ENCODE data around the gene SEC16B. TPM values are rescaled to one million over a fixed set of nuclear protein-coding genes. Genes with fewer than 3 reads are reported as not detected.

The SEC16B gene
- total RNA-seq, 1 donor from 2014 or later: 1.7 TPM

DNA sequence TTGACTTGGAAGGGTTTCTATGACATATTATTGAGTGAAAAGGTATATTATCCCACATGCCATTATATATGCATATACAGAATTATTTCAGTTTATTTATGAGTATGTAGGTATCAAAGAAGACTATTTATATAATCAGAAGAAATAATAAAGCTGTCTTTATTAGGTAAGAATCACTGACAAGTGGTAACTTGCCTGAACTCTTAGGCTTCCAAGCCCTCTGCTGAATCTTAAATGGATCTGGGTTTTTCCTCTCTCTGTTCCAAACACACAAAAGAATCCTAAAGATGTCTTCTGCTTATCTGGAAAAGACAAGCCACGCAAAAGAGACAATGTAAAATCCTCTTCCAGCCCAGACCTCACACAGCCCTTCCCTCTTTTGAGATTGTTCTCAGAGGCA is 14.9 kb upstream of the SEC16B start:
- no peak overlapping the region for H3K4me3 ChIP-seq
- H3K9me3 ChIP-seq: no peaks in the 10 kb centered on the region
- intact Hi-C loops (cut with DNase I): no loop called here
- DNase-seq (ENCODE audit: extremely low spot score in 2 of 2): no peak
- H3K4me1 ChIP-seq: no peaks in the 10 kb centered on the region
- TF ChIP-seq POLR2AphosphoS5 (IDR thresholded peaks at IDR 0.05; ENCODE audit: insufficient read depth in 1 of 2, low read depth in 1 of 2) (no peak), POLR2A (IDR thresholded peaks at IDR 0.05) (no peak)
- TF ChIP-seq, protein P1, sequence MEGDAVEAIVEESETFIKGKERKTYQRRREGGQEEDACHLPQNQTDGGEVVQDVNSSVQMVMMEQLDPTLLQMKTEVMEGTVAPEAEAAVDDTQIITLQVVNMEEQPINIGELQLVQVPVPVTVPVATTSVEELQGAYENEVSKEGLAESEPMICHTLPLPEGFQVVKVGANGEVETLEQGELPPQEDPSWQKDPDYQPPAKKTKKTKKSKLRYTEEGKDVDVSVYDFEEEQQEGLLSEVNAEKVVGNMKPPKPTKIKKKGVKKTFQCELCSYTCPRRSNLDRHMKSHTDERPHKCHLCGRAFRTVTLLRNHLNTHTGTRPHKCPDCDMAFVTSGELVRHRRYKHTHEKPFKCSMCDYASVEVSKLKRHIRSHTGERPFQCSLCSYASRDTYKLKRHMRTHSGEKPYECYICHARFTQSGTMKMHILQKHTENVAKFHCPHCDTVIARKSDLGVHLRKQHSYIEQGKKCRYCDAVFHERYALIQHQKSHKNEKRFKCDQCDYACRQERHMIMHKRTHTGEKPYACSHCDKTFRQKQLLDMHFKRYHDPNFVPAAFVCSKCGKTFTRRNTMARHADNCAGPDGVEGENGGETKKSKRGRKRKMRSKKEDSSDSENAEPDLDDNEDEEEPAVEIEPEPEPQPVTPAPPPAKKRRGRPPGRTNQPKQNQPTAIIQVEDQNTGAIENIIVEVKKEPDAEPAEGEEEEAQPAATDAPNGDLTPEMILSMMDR (IDR thresholded peaks at IDR 0.05): no peak
- no peaks in the 10 kb centered on the region for H3K27me3 ChIP-seq
- peaks cover 0 to 3% of the 10 kb centered on the region in 2 donors for H3K36me3 ChIP-seq
- no peak overlapping the region for H3K27ac ChIP-seq

DNA sequence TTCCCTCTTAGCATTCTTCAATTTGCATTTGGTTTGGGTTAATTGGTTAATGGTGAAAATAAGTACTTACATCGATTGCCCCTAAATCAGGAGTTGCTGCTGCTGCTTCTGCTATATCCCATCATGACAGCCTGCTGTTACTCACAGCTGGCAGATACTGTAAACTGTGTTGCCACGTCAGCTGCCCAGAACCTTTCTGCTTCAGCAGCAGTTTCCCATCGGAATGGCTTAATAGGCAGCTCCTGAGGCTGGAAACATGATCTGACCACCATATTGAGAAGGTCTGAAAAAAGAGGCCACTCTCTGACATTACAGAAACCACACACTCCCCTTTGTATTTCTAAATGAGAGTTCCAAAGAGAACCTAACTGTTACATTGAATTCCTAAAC is 14.3 kb upstream of the SEC16B start:
- Histone ChIP-seq H3K36me3 (no peaks in the 10 kb centered on the region), H3K27me3 (no peaks in the 10 kb centered on the region), H3K27ac (peak overlapping the region; percentile 60), H3K9me3 (no peaks in the 10 kb centered on the region), H3K4me1 (no peaks in the 10 kb centered on the region), H3K4me3 (peak overlapping the region; percentile 29 to 35)
- no peak for DNase-seq (ENCODE audit: extremely low spot score in 2 of 2)
- TF ChIP-seq POLR2AphosphoS5 (IDR thresholded peaks at IDR 0.05; ENCODE audit: insufficient read depth in 1 of 2, low read depth in 1 of 2) (peak in 1 of 2 donors; percentile 85), POLR2A (IDR thresholded peaks at IDR 0.05) (no peak)
- TF ChIP-seq, protein P1 (IDR thresholded peaks at IDR 0.05): no peak
- intact Hi-C loops (cut with DNase I): no loop called here

DNA sequence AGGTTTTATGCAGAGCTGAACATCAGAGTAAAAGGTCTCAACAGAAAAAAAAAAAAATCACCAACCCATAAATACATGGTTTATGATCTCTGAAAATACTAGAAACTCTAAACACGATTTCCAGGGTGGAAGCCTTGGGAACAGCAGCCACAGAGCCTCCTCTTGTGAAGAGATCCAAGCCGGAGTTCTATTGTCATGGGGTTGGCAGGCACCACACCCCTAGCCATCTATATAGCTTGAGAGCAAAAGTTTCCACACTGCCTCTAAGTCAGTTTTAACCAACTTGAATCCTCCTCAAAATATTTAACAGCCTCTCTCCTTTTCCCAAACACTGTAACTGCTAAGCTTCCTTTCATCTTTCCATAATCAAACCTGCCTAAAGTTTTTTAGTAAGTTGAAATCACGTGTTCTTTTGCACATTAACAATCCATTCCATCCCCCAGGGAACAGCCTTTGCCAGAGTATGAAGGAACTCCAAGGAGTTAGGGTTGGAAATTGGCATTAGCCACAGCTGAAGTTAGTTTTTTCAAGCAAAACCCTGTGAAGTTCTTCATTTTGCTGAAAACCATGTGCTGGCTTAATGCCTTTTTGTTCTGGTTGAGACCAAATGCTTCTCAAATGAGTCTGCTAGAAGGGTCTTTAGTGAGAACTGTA is 13.8 kb upstream of the SEC16B start:
- H3K27me3 ChIP-seq: no peaks in the 10 kb centered on the region
- no peaks in the 10 kb centered on the region for H3K9me3 ChIP-seq
- DNase-seq (ENCODE audit: extremely low spot score in 2 of 2): no peak
- H3K4me3 ChIP-seq: peak overlapping the region; percentile 29 to 35
- H3K27ac ChIP-seq: peak overlapping the region; percentile 60
- no peaks in the 10 kb centered on the region for H3K36me3 ChIP-seq
- intact Hi-C loops (cut with DNase I): no loop called here
- TF ChIP-seq POLR2A (IDR thresholded peaks at IDR 0.05): no peak
- TF ChIP-seq POLR2AphosphoS5 (IDR thresholded peaks at IDR 0.05; ENCODE audit: insufficient read depth in 1 of 2, low read depth in 1 of 2): no peak
- TF ChIP-seq, protein P1 (IDR thresholded peaks at IDR 0.05): no peak
- no peaks in the 10 kb centered on the region for H3K4me1 ChIP-seq

DNA sequence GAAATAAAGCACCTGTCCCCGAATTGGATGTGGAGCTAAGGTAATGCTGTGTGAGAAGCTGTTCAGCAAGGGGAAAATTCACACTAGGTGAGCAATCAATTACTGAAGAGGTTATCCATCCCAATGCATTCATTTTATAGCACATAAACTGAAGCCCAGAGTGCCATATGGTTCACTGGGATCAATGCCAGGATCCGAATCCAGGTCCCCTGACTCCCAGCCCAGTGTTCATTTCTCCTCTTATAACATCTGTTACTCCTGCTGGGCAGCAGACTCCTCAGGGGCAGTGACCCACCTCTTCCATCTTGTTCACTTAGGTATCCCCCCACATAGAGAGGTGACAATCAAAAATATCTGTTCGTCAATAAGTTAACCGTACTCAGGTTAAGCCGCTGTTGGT is 13.2 kb upstream of the SEC16B start:
- no peak for DNase-seq (ENCODE audit: extremely low spot score in 2 of 2)
- H3K4me1 ChIP-seq: no peaks in the 10 kb centered on the region
- H3K4me3 ChIP-seq: peak overlapping the region in 1 of 2 donors; percentile 29
- no peak overlapping the region for H3K27ac ChIP-seq
- no peaks in the 10 kb centered on the region for H3K36me3 ChIP-seq
- no peaks in the 10 kb centered on the region for H3K27me3 ChIP-seq
- H3K9me3 ChIP-seq: no peaks in the 10 kb centered on the region
- TF ChIP-seq, protein P1 (IDR thresholded peaks at IDR 0.05): no peak
- no peak for TF ChIP-seq POLR2AphosphoS5 (IDR thresholded peaks at IDR 0.05; ENCODE audit: insufficient read depth in 1 of 2, low read depth in 1 of 2)
- TF ChIP-seq POLR2A (IDR thresholded peaks at IDR 0.05): no peak
- intact Hi-C loops (cut with DNase I): no loop called here

DNA sequence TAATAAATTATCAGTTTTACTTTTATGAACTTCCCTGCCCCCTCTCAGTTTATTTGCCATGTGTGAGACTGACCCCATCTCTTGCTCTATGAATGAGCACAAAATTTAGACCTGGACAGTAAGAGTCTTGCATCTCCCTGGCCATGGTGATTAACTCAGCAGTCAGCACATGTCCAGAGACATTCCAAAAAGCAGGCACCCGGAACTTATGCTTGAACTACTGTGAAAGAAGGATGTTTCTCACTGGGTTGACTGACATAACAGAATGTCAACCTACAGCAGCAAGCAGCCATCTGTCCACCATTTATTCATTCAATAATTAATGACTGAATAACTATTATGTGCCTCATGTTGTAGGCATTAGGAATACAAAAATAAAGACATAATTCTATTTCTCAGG is 11.3 kb upstream of the SEC16B start:
- Histone ChIP-seq H3K36me3 (no peaks in the 10 kb centered on the region), H3K4me1 (no peaks in the 10 kb centered on the region), H3K4me3 (no peak overlapping the region), H3K27ac (no peak overlapping the region), H3K27me3 (no peaks in the 10 kb centered on the region), H3K9me3 (no peaks in the 10 kb centered on the region)
- TF ChIP-seq, protein P1 (IDR thresholded peaks at IDR 0.05): no peak
- TF ChIP-seq POLR2AphosphoS5 (IDR thresholded peaks at IDR 0.05; ENCODE audit: insufficient read depth in 1 of 2, low read depth in 1 of 2) (no peak), POLR2A (IDR thresholded peaks at IDR 0.05) (no peak)
- DNase-seq (ENCODE audit: extremely low spot score in 2 of 2): no peak
- intact Hi-C loops (cut with DNase I): no loop called here
